Activated CD8-positive, alpha-beta memory T cell treated with anti-CD3 and anti-CD28 coated beads for 36 hours (primary cell): ENCODE data around the gene CCL19. TPM values are rescaled to one million over a fixed set of nuclear protein-coding genes. Genes with fewer than 3 reads are reported as not detected.

ENCODE experiments used
- CTCF ChIA-PET: fragments of 350-600 bp; sonication (Branson Sonifier 250); formaldehyde crosslinking; loops from one replicate; lab custom pipeline; 2021; ENCODE audit warnings: antibody characterized with exemption; lab: Charles Lee
- POLR2A ChIA-PET: fragments of 350-600 bp; sonication (Branson Sonifier 250); formaldehyde crosslinking; loops from one replicate; lab custom pipeline; 2021; ENCODE audit warnings: antibody characterized with exemption; lab: Charles Lee
- total RNA-seq, 2 experiments: library from RNA; stranded (reverse); gene quantifications; one replicate each; pipeline ENCODE4 v1.2.3, GENCODE V29; 2021

CCL19 gene
- total RNA-seq, 2 experiments from 2014 or later, result not detected

DNA sequence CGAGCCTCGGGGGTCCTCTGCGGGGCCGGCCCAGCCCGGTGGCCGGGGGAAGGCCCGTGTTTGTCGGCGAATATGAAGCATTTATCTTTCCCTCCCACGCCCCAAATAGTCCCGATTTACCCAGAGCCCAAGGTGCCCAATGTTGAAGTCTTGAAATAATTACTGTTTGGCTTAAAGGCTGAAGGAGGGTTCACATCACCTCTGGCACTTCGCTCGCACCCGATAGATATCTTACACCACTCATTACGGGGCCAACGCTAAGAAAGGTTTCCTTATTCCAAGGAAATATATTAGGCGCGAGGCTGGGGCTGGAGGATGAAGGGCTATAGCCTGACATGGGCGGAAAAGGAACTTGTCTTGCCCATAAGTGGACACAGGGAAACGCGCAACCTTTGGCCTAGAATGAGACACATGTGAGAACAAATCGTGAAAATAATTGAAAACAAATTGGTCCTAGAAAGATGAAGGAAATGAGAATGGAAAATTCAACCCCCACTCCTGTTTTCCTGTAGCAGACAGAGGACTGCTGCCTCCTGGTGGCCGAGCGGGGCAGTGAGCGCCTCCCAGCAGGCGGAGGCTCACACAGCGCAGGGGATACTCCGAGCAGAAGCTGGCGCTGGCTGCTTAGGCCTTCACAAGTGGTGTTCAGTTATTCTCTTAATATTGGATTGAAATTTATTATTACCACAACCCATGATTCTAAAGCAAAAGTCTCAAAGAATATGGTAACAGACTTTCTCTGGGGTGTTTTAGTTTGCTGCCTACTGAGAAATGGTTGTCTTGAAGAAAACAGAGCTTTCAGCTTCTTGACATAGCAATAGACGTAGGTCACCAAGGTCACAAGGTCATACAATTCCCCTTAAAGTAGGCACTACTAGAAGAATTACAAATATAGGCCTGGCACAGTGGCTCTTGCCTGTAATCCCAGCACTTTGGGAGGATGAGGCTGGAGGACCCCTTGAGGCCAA lies 11.0 kb upstream of the CCL19 start:
- ChIA-PET POLR2A (interaction anchor here (0.5 kb wide), 1 partner anchor 740 kb away, joined by 4 read pairs; no protein-coding TSS in a partner anchor), CTCF (interaction anchor here (0.5 to 1.6 kb wide), 30 partner anchors 8 to 368 kb away, joined by 3 to 10 read pairs (median 3); partner anchors contain the start of genes CCL19, CCL21, DCTN3 and GALT)

DNA sequence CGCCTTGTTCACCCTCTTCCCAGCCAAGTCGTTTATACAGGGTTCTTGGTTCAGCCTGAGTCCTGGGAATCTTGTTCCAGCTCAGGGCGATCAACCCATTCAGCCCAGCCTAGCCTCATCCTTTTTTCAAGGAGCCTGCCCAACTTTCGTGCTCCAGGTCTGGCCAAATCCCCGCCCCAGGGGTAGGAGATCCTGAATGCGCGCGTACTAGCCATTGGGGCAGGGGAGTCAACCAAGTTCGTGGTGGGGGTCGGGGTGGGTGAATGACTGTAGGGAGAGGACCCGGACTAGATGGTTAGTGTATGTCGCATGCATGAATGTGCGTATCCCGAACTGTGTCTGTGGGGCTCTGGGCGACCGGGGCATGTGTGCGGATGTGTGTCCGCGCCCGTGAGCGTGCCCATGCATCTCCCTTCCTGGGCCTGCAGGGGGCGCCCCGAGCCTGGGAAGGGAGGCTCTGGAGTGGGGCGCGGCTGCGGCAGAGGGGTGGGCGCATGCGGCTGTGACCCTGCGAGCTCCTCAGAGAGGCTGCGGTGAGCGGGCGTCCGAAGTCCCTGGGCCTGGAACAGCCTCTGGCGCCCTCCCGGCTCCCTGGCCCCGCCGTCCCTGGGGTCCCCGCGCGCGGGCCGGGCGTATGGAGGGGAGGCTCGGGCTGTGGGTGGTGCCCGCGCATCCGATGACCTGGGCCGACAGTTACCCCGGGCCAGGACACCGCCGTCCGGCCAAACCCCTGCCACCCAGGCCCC lies 10.1 kb upstream of the CCL19 start:
- ChIA-PET POLR2A (no interaction called here), CTCF (interaction anchor here (0.7 to 1.6 kb wide), 13 partner anchors 9 to 351 kb away, joined by 3 to 8 read pairs (median 4); partner anchors contain the start of genes CCL19, CCL21 and GALT)

- ChIA-PET CTCF (no interaction called here), POLR2A (no interaction called here)
Measured at GRCh38 chr9:34694811-34695210, 3.7 kb upstream of the CCL19 start.

GRCh38 chr9:34693560-34693959 lies 2.5 kb upstream of the CCL19 start:
- ChIA-PET POLR2A (interaction anchor here (0.7 kb wide), 1 partner anchor 972 kb away, joined by 5 read pairs; the partner anchor contains the start of gene ARHGEF39), CTCF (interaction anchor here (1.4 kb wide), 1 partner anchor 9 kb away, joined by 5 read pairs; no protein-coding TSS in a partner anchor)

- CTCF ChIA-PET, result interaction anchor here (1.1 to 2.8 kb wide), 3 partner anchors 9 to 17 kb away, joined by 3 to 8 read pairs (median 4); no protein-coding TSS in a partner anchor
Measured at GRCh38 chr9:34691936-34692315, 850 bp upstream of the CCL19 start.

GRCh38 chr9:34689512-34689911 lies 1.6 kb downstream of the CCL19 start:
- POLR2A ChIA-PET, result no interaction called here

More at GRCh38 chr9:34691936-34692315, 850 bp upstream of the CCL19 start:
- POLR2A ChIA-PET, result no interaction called here

DNA sequence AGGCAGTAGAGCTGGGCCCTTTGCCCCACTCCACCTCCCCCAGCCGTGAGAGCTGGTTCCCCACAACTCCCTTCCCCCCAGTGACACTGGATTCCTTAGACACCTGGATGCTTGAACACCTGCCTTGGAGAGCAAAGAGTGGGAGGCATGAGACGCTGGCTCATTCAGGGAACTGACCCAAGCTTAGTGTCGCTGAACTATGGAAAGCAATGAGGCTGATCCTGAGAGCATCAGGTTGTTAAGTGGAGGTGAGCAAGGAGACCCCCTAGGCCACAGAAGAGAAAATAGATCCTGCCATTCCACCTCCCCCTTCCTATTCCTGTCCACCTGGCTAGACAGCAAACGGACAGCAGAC lies 2.0 kb downstream of the CCL19 start:
- CTCF ChIA-PET, result interaction anchor here (0.9 kb wide), 1 partner anchor 13 kb away, joined by 3 read pairs; no protein-coding TSS in a partner anchor
- POLR2A ChIA-PET, result no interaction called here

More at GRCh38 chr9:34689512-34689911, 1.6 kb downstream of the CCL19 start:
- CTCF ChIA-PET, result interaction anchor here (0.9 kb wide), 1 partner anchor 13 kb away, joined by 3 read pairs; no protein-coding TSS in a partner anchor

GRCh38 chr9:34688329-34689115 lies 2.6 kb downstream of the CCL19 start:
- CTCF ChIA-PET, result interaction anchor here (0.9 kb wide), 1 partner anchor 14 kb away, joined by 3 read pairs; no protein-coding TSS in a partner anchor
- POLR2A ChIA-PET, result no interaction called here

GRCh38 chr9:34687276-34688030 lies 3.6 kb downstream of the CCL19 start:
- ChIA-PET CTCF (no interaction called here), POLR2A (no interaction called here)

DNA sequence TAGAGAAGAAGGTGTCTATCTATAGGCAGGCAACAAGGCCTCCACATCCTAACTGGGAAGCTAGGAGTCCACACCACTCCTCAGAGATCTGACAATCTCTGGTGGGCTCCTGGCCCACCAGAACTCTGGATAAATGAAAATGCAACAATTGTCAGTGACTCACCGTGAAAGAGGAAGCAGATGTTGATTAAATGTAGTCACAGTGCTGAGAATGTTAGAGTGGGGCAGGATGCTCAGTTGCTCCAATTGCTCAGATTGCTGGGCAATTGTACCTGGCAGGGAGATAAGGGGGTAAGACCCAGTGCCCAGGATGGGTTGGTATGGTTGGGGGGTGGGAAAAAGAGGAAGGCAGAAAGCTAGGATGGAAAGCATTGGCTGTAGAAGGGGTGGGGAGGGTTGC lies 4.3 kb downstream of the CCL19 start:
- POLR2A ChIA-PET, result no interaction called here
- CTCF ChIA-PET, result interaction anchor here (1.4 kb wide), 1 partner anchor 15 kb away, joined by 4 read pairs; no protein-coding TSS in a partner anchor

DNA sequence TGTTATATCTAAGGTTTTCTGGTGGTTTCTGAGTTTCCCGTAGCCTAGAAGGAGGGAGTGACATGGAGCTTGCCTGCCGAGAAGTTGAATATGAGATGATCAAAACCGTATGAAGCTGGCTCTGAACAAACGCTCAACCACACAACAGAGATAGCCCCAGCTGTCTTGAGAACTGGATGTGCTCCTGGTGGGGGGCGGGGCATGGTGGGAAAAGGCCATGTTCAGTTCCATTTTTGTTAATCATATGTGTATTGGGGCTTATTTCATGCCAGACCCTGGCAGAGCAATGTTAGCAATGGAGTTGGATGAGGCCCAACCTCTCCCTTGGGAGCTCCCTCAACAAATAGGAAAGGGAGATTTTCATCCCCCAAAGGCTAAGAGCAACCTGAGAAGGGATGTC lies 4.8 kb downstream of the CCL19 start:
- ChIA-PET CTCF (interaction anchor here (1.4 kb wide), 1 partner anchor 16 kb away, joined by 4 read pairs; no protein-coding TSS in a partner anchor), POLR2A (no interaction called here)

- ChIA-PET CTCF (interaction anchor here (1.4 kb wide), 1 partner anchor 17 kb away, joined by 4 read pairs; no protein-coding TSS in a partner anchor), POLR2A (no interaction called here)
Measured at GRCh38 chr9:34685591-34685990, 5.5 kb downstream of the CCL19 start.

GRCh38 chr9:34684816-34685215 lies 6.3 kb downstream of the CCL19 start:
- CTCF ChIA-PET, result interaction anchor here (0.7 kb wide), 1 partner anchor 327 kb away, joined by 3 read pairs; no protein-coding TSS in a partner anchor
- POLR2A ChIA-PET, result no interaction called here

GRCh38 chr9:34684145-34684544 lies 6.9 kb downstream of the CCL19 start:
- POLR2A ChIA-PET, result interaction anchor here (0.6 kb wide), 1 partner anchor 47 kb away, joined by 3 read pairs; no protein-coding TSS in a partner anchor
- CTCF ChIA-PET, result interaction anchor here (0.8 to 1.1 kb wide), 2 partner anchors 17 to 18 kb away, joined by 3 to 4 read pairs; no protein-coding TSS in a partner anchor

GRCh38 chr9:34675869-34676268 lies 15.2 kb downstream of the CCL19 start:
- CTCF ChIA-PET, result interaction anchor here (1.1 to 2.2 kb wide), 3 partner anchors 23 to 27 kb away, joined by 4 to 10 read pairs (median 6); no protein-coding TSS in a partner anchor
- POLR2A ChIA-PET, result no interaction called here

GRCh38 chr9:34675048-34675714 lies 15.9 kb downstream of the CCL19 start:
- CTCF ChIA-PET, result interaction anchor here (1.1 to 2.2 kb wide), 6 partner anchors 16 to 55 kb away, joined by 3 to 10 read pairs (median 4); partner anchors contain the start of genes CCL19 and DCTN3
- POLR2A ChIA-PET, result interaction anchor here (1.2 kb wide), 1 partner anchor 396 kb away, joined by 9 read pairs; no protein-coding TSS in a partner anchor
